Activated naive CD4-positive, alpha-beta T cell treated with Interleukin-2 at 50 U/mL for 16 hours (primary cell): ENCODE measurements around the gene WWOX.

Experiments
- DNase-seq: peaks from one replicate; pipeline ENCODE4 v3.0.0-alpha.2; 2020

Gene WWOX

DNA sequence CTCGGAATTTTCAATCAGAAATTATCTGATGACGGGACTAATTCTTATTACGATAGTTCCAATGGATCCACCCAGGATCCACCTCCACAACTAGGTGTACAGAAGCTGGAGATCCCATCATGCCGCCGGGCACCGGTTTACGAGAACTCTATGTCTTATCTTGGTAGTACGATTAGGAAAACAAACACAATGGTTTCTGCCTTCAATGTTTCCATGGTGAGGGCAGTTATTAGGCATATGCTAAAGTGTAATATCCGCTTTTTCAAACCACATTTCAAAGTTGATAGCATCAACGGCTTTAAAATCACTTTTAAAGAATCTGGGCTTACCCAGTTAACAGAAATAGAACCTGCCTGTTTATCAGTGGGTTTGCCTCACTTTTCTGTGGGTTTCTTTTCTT lies 795.4 kb downstream of the WWOX start:
- peak; percentile 51 for DNase-seq

DNA sequence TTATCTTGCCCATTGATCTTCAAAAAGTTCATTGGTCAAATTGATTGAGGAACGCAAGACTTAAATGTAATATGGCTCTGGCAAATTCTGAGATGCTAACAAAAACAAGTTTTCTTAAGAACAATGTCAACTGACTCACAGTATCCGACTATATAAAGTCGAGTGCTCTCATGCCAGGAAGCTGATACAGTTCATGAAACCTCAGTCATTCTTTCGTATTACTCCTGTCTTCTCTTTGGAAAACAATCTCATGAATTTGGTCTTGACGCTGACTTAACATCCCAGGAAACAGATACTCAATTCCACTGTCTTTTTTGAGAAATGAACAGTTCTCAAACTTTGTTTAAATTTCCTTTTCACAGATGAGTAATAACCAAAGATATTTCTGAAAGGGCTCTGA lies 796.2 kb downstream of the WWOX start:
- DNase-seq: no peak

DNA sequence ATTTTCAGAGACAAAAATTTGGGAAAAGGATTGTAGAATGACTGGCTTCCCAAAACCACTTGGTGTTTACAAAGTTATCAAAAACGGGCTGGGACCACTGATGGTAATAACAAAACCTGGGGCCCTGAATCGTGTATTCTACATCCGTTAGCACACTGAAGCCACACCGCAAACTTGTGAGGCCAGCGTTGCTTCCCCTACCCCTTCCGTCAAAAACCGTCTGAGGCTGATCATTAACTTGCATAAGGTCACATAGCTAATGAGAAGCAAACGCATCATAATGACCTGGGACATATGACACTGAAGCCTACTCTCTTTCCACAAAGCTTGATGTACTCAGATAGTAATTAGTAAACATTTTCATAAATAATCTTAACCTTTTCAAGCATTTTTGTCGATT lies 796.8 kb downstream of the WWOX start:
- DNase-seq: peak; percentile 47

DNA sequence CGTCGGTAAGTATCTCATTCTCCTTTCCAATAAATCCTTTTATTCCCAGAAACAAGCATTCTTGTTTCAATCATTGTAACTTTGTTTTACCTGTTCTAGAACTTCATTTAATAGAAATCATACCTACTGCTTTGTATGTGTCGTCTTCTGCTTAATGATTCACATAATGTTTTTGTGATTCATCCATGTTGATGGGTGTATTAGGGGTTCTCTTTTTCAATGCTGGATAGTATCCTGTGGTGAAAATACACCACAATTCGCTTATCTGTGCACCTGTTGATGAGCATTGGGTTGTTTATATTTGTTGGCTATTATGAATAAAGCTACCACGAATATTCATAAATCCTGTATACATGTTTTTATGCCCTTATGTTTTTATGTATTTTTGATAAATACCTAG lies 797.8 kb downstream of the WWOX start:
- no peak for DNase-seq

DNA sequence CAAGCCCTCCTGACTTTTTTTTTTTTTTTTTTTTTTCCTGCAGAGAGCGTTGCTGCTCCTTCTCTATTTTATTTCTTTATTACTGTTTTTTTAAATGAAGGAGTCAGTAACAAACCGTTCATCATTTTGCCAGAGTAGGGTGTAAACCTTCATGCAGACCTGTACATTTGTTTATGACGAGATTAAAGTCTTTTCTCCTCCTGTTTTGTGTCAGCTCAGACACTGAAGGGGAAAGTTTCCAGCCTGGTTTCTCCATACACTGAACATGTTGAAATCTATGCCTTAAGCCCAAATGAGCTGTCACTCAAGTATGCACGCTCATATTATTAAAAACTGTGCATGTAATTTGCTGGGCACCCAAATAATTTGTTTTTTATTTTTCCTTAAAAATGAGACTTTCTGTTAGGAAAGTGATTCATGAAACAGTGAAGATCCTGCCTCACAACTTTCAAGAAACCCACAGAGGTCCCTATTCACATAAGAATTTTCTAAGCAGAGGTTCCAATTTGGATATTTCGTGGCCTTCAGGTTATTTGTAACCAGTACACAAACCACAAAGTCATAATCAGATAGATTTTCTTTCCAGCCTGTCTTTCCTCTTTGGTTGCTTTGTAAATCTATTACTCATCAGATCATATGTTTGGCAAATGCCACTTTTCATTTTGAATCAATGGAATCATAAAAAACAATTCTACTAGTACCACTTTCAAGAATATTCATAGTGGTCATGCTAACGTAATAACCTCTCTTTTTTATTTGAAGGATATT lies 800.8 kb downstream of the WWOX start:
- DNase-seq: no peak

DNA sequence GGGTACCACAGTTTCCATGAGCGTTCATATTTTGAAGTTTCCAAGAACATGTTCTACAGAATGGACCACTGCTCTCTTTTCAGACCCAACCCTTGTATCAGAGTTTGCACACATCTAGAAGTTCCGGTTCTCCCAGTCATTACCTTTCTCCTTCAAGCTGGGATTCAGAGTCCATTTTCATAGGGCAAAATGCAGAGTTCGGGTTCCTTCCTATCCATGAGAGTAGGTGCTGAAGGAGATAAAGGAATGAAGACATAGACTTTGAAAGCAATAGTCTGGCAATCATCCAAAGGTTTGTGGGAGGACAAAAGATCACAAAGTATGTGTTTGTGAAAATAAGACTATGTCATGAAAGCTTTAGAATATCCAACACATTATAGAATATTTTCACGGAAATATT lies 801.5 kb downstream of the WWOX start:
- no peak for DNase-seq

DNA sequence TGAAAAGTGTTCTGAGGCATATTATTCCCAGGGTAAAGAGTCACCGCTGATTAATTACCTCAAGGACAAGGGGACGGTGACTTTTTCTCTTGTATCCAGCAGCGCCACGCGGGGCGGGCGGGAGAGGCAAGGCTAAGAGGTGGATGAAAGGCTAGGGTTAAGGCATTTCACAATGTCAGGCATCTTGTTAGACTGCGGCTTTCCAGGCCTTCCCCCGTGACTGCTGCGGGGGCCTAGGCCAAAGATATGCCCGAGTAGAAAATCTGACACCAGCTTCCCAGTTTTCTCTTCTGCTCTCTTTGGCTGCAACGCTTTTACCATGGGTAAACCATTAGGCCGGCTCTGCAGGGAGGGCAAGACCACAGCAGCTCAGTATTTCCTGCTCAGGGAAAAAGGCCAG lies 802.9 kb downstream of the WWOX start:
- DNase-seq: no peak

DNA sequence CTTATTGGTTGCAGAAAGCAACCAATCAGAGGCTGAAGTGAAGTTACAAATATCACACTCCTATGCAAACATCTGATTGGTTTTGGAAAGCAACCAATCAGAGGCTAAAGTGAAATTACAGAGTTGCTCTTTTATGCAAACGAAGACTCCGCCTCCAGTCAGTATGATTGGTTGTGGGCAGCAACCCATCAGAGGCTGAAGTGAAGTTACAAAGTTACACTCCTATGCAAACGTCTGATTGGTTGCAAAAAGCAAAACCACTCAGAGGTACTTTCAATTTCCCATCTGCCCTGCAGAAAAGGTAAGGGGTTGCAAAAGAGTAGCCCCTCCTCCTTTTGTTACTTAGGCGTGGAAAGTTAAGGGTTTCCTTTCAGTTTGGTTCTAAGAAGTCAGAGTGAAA lies 803.8 kb downstream of the WWOX start:
- no peak for DNase-seq

DNA sequence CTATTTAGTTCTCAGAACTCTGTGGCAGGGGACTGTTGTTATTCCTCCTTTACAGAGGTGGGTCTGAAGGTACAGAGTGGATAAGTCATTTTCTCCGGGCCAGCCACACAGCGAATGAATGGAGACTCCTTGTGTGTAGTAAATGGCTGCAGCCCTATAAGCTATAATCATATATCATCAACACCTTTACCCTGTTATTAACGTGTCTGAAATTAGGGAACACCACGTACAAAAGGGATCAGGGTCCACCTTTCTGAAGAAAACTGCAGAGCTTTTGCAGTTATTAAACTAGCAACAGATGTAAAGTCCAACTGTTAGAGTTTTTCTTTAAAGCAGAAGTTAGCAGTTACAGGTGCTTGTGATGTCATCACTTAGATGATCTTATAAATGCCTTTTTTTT lies 804.4 kb downstream of the WWOX start:
- DNase-seq: no peak

DNA sequence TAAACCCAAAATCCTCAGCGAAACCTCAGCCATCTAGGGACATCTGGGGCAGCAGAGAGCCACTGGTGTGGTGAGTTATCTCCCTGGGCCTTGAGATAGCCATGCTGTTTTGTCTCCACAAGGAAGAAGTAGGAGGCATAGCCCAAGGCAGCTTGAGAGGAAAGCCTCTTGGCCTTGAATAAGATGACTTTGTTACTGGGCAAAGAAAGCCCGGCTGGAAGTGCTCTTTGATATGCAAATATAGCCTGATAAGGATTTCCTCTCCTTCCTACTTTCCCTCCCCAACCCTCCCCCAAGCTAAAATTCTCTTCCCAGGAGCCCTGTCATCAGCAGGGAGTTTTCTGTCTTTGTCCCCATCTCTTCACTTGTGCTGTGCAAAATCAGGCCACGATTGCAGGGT lies 806.7 kb downstream of the WWOX start:
- DNase-seq: no peak

DNA sequence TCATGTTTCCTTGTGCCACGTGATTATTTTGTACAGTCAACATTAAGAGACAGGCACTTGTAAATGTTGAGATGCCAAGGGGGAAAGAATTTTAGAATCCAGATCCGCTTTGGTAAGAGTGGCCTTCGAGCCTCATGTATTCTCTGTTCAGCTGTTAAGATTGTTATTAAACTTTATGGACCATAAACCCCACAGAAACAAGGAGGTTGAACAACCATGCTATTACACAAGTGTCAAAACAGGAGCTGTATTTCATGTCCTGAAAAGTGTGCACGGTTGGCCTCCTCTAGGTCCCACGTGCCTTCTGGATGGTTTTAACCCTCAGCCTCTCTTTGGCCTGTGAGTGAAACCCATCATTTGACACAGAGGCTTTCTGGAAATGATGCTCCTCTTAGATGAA lies 809.8 kb downstream of the WWOX start:
- DNase-seq: no peak

DNA sequence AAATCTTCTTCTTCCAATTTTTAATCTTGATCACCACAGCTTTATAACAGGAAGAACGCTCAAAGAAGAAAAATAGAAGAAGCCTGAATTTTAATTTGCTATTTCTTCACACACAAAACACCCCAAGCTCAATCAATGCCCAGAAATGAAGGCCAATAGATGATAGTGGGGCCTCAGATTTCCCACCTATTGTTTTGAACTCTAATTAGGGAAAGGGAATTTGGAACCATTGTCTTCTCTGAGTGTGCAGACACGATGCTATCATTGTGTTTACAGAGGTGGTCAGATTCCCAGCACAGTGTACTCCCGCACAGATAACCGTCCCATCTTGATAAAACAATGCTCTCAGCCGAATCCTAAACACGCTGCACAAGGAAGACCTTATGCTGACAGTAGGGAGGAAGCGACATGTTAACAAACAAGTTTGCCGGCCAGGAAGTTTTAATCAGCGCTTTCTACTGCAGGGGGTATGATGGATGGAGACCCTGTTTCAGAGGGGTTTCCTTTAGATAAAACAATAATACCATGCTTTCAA lies 816.4 kb downstream of the WWOX start:
- DNase-seq: no peak

DNA sequence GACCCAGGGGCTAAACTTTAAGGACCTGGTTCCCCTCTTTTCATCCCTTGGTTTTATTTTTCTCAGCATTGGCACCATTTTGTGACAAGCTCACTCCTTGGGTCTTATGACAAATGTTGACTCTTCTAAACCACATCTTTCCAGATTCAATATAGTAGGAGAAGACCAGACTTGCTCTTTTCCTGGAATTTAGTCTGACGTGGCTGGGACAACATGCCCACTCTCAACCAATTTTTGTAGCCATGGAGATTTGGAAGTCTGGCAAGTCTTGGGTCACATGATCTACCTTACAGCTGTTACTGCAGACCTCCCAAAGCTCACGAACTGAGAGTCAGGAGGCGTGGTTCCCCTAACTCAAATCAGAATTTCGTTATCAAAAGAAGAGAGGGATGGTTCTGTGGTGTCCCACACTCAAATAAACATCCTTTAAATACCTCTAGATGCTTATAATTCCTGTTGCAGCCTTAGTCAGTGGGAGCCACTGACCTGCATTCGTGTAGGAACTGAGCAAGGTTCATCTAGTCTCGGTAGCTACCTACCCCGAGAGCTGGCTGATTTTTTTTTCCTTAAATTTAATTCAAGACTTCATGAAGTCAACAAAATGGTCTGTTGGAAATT lies 817.6 kb downstream of the WWOX start:
- no peak for DNase-seq

DNA sequence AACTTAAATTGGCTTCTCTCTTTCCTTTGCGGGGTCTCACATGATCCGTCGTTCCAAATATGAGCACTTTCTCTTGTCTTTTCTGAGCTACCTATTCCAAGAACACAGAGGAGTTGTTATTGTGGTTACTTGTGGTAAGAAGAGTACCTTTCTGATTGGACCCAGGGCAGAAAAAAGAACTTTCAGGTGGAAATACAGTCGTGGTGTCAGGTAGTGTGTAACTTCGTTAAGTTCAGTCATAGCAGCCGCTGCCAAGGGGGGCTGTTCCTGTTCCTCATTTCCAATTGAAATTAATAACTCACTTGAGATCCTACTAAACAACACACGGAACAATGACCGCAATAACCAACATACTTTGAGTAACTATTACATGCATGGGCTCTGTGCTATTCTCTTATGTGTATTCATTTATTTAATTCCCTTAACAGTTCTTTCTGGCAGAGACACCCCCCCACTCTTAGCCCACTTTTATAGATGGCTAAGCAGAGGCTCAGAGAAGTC lies 819.4 kb downstream of the WWOX start:
- DNase-seq: no peak

DNA sequence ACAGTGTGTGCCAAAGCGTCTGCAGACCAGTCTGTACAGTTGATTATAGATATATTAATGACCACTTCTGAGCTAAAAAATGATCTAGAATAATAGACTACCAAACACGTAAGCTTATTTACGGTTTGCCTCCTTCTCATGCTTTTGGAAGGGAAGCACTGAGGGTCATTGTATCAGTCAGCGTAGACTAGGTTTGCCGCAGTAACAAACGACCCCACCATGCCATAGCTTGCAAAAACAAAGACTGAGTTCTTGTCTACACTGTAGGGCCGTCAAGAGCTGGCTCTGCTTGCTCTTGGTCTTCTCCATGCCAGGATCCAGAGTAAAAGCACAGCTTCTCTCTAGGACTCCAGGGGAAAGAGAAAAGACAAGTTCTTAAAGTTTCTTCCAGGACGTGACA lies 820.4 kb downstream of the WWOX start:
- no peak for DNase-seq

DNA sequence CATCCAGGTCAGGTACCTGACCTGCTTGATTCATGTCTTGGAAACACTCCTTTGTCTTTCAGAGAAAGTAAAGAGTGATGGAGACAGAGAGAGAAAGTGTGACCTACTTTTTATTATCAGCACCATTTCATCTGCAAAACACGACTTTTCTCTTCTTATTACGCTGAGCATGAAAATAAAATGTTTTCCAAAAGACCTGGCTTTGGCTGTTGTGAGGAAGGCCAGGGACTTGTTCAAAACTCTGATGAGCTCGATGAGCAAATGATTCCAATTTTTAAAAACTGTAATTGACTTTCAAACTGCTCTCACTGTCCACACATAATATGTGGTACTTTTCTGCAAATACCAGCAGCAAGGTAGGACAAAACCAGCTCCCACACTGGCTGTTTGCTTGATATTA lies 821.2 kb downstream of the WWOX start:
- DNase-seq: no peak

DNA sequence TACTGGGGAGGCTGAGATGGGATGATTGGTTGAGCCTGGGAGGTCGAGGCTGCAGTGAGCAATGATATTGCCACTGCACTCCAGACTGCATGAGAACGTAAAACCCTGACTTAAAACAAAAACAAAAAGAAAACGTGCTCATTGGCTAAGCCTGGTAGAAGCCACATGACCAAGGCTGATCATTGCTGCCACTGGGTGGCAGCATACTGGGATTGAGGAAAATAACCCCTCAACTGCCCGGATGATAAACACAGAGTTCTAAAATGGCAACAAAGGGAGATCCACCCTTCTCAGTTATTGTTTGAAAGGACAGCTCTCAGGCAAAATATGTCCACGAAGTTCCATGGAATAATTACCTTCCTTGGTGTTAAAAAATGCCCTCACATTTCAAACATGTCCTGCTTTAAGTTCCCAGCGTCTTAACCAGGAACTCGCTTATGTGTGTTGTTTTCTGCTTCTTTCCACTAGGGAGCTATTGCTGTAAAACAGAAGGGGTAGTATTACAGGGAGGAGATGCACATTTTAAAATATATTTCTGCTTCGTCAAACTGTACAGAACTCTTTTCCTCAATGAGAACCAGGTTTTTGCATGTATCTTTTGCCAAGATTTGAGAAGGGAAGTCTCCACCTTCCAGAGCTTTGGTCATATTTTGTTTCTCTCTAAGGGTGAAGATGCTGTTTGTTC lies 825.8 kb downstream of the WWOX start:
- DNase-seq: peak; percentile 46

DNA sequence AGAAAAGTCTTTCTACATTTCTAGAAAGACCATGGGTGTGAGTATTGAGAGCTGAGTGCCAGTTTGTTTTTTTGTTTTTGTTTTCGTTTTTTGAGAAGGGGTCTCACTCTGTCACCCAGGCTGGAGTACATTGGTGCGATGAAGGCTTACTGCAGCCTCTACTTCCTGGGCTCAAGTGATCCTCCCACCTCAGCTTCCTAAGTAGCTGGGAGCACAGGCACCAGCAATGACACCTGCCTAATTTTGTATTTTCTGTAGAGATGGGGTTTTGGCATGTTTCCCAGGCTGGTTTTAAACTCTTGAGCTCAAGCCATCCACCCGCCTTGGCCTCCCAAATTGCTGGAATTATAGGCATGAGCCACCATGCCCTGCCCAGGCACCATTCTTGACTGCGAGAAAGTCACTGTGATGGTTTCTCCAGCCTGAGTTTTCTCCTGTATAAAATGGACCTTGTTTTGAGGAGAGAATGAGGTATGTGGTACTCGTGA lies 827.3 kb downstream of the WWOX start:
- DNase-seq: no peak

DNA sequence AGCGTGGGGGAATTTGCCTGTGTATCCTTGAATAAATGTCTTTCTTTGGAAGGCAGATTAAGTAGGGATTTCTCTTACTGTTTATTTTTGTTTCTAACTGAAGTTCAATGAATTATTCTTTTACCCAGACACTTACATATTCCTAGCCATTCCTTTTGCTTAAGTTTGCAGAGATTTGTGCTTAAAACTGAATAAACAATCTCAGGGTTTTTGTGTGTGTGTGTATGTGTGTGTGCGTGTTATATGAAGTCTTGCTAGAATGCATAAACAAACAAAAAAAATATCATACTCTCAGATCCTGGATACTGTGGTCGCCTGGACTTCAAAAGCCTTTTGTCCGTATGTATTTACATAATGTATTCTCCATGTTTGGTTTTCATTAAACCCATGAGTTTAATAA lies 828.3 kb downstream of the WWOX start:
- no peak for DNase-seq

DNA sequence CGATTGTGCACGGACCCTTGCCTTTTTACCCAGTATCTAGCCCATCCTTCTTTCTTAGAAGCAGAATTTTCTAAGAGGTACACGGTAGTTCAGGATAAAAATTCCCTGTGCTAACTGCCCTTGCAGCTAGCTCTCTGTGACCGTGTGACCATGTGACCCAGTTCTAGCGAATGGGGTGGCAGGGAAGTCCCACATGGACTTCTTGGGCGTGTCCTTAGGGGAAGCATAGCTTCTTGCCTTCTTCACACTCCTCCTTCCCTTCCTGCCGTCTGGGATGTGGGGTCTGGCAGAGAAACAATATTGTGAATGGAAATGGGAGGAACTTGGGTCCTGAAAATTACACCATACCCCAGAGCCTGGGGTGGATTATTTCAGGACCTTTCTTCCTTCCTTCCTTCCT lies 830.4 kb downstream of the WWOX start:
- no peak for DNase-seq

DNA sequence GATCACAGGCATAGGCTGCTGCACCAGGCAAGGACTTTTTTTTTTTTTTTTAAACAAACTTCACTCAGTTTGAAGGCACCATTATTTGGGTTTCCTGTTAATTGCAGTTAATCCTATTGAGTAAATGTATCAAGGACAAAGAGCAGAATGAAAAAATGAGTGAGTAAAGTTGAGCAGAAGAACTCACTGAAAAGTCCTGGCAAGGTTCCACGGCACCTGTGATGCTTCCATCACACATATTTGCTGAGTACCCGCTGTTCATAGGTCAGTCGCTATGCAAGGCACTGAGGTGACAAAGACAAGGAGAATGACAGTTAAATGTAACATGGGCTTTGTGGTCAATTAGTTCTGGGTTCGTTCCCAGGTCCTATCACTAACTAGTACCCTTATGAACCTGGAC lies 831.1 kb downstream of the WWOX start:
- DNase-seq: no peak

DNA sequence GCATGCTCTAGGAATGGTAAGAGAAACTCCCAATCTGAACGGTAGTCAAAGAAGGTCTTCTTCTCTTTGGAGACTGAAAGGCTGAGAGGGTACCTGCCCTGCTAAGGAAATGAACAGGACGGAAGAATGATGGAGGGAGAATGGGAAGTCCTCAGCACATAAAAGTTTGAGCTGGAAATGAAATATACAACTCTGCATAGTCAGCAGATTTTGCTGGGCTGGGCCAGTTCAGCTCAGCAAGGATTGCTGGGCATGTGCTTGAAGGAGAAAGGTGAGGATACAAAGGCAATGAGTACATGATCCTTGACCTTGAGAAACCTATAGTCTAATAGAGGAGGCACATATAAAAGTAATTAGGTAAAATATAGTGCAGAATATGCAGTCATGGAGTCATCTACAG lies 831.8 kb downstream of the WWOX start:
- DNase-seq: no peak

DNA sequence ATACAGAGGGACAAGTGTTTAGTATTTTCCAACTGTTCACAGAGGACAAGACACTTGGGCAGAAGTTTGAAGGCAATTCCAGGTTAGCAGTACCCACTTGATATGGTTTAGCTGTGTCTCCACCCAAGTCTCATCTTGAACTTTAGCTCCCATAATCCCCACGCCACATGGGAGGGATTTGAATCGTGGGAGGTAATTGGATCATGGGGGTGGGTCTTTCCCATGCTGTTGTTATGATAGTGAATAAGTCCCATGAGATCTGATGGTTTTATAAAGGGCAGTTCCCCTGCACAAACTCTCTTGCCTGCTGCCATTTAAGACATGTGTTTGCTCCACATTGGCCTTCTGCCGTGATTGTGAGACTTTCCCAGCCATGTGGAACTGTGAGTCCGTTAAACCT lies 832.2 kb downstream of the WWOX start:
- no peak for DNase-seq
